HFFc6 (cell line): ENCODE data around the gene SAMHD1. TPM values are rescaled to one million over a fixed set of nuclear protein-coding genes. Genes with fewer than 3 reads are reported as not detected.
"Not testable (repeated sequence)": the region's sequence is repeated elsewhere in the genome, so short reads cannot be mapped to it uniquely, and the experiment has no call there.

Source experiments
- DNase-seq: peaks from one replicate; pipeline ENCODE4 v3.0.0-alpha.2; 2018
- H3K27ac Mint-ChIP-seq: 2 replicates; pipeline ENCODE4 v1.8.0; 2020; ENCODE audit warnings: mild to moderate bottlenecking, mixed read lengths
- H3K27me3 Mint-ChIP-seq: 2 replicates; pipeline ENCODE4 v1.8.0; 2021; ENCODE audit warnings: mild to moderate bottlenecking, moderate library complexity, mixed read lengths; ENCODE audit not compliant: insufficient read depth
- H3K36me3 Mint-ChIP-seq: 2 replicates; pipeline ENCODE4 v1.8.0; 2021; ENCODE audit warnings: low read depth, mixed read lengths
- H3K4me1 Mint-ChIP-seq: 2 replicates; pipeline ENCODE4 v1.8.0; 2020; ENCODE audit warnings: low read depth, mixed read lengths
- H3K4me3 Mint-ChIP-seq: 2 replicates; pipeline ENCODE4 v1.8.0; 2020; ENCODE audit warnings: mild to moderate bottlenecking, moderate library complexity, mixed read lengths
- H3K9me3 Mint-ChIP-seq: 2 replicates; pipeline ENCODE4 v1.8.0; 2020; ENCODE audit warnings: mild to moderate bottlenecking, mixed read lengths
- CTCF ChIP-seq: fragments of 200-600 bp; sonication (generic); IDR thresholded peaks from 2 replicates; pipeline ENCODE4 v1.5.0; 2021; ENCODE audit warnings: antibody characterized with exemption, mild to moderate bottlenecking
- long read RNA-seq: library from polyadenylated mRNA; unstranded; transcript quantifications from one replicate; pipeline ENCODE4 v2.0.0, GENCODE V29; 2019
- total RNA-seq, 6 experiments: library from RNA; stranded (reverse); fragmentation: NEBNext Ultra II Directional; extraction: Animal tissue kit (Norgen Biotek cat#: 25700); gene quantifications; 2 replicates in 1 of 6; 3 replicates in 5 of 6; pipeline ENCODE4 v1.2.3, GENCODE V29; 2021

The SAMHD1 gene
- total RNA-seq: 10 to 100 TPM; 19.4 to 31.3 (median 23.8) TPM
- long read RNA-seq, full-length matches to known transcripts: 10 of 11 reads
- long read RNA-seq, partial matches to known transcripts: 0 of 11 reads
- long read RNA-seq, other reads (novel, unspliced or antisense): 1 of 11 reads

GRCh38 chr20:36951198-36951978 lies at the start of gene SAMHD1:
Gene SAMHD1, minus strand, starts transcription at chr20:36951708. Its CDS starts 65 bp downstream, at chr20:36951643.
- Mint-ChIP-seq H3K27ac (peak within 1 kb of the TSS; percentile 83), H3K4me3 (peak within 1 kb of the TSS; percentile 98), H3K36me3 (no peaks in the 10 kb centered on the region), H3K27me3 (no peaks in the 10 kb centered on the region; the same call in 1 of the 2 replicates), H3K9me3 (no peaks in the 10 kb centered on the region), H3K4me1 (peaks cover 26% of the 10 kb centered on the region)
- TF ChIP-seq CTCF: no peak
- peak; percentile 98 for DNase-seq

- not testable (repeated sequence) for H3K4me1 Mint-ChIP-seq, H3K27me3 Mint-ChIP-seq, H3K27ac Mint-ChIP-seq, DNase-seq, H3K9me3 Mint-ChIP-seq, H3K4me3 Mint-ChIP-seq
- peaks cover 22% of the 10 kb centered on the region for H3K36me3 Mint-ChIP-seq
Observed at GRCh38 chr20:37000171-37000570, 48.7 kb upstream of the SAMHD1 start.

GRCh38 chr20:36998652-36999051 lies 47.1 kb upstream of the SAMHD1 start:
- Mint-ChIP-seq H3K27ac (no peak overlapping the region), H3K27me3 (no peaks in the 10 kb centered on the region), H3K36me3 (peaks cover 33% of the 10 kb centered on the region), H3K4me3 (no peak overlapping the region), H3K4me1 (no peaks in the 10 kb centered on the region), H3K9me3 (no peaks in the 10 kb centered on the region; the same call in 1 of the 2 replicates)
- no peak for DNase-seq
- TF ChIP-seq CTCF: no peak

- peaks cover 39% of the 10 kb centered on the region for H3K36me3 Mint-ChIP-seq
Observed at GRCh38 chr20:36997121-36997520, 45.6 kb upstream of the SAMHD1 start.

GRCh38 chr20:36994221-36994620 lies 42.7 kb upstream of the SAMHD1 start:
- not testable (repeated sequence) for DNase-seq, H3K27me3 Mint-ChIP-seq, H3K4me1 Mint-ChIP-seq, H3K4me3 Mint-ChIP-seq, H3K27ac Mint-ChIP-seq
- Mint-ChIP-seq H3K36me3 (peaks cover 39% of the 10 kb centered on the region), H3K9me3 (peaks cover 10% of the 10 kb centered on the region)

More at GRCh38 chr20:36997121-36997520, 45.6 kb upstream of the SAMHD1 start:
- H3K9me3 Mint-ChIP-seq: peaks cover 10% of the 10 kb centered on the region
- H3K4me1 Mint-ChIP-seq: no peaks in the 10 kb centered on the region
- TF ChIP-seq CTCF: no peak
- no peak for DNase-seq
- H3K4me3 Mint-ChIP-seq: no peak overlapping the region
- no peaks in the 10 kb centered on the region for H3K27me3 Mint-ChIP-seq
- no peak overlapping the region for H3K27ac Mint-ChIP-seq

- H3K4me3 Mint-ChIP-seq: no peak overlapping the region
- peaks cover 10% of the 10 kb centered on the region for H3K9me3 Mint-ChIP-seq
Observed at GRCh38 chr20:36992802-36993334, 41.4 kb upstream of the SAMHD1 start.

More at GRCh38 chr20:36992802-36993334, 41.4 kb upstream of the SAMHD1 start:
- H3K4me1 Mint-ChIP-seq: no peaks in the 10 kb centered on the region
- H3K36me3 Mint-ChIP-seq: peaks cover 34% of the 10 kb centered on the region
- H3K27me3 Mint-ChIP-seq: no peaks in the 10 kb centered on the region
- no peak overlapping the region for H3K27ac Mint-ChIP-seq
- DNase-seq: no peak
- peak; percentile 24; the same call in 1 of the 2 replicates for TF ChIP-seq CTCF
